GM23338 (cell line): ENCODE measurements around the gene AFAP1L1. TPM values are rescaled to one million over a fixed set of nuclear protein-coding genes. Genes with fewer than 3 reads are reported as not detected.

Experiments
- ATAC-seq: fragments of 200-7000 bp; cut with Tn5 transposase; 3 replicates; pipeline ENCODE4 v1.9.1; 2020
- DNase-seq: peaks from one replicate; pipeline ENCODE4 v3.0.0-alpha.2; 2015; ENCODE audit warnings: low spot score
- H2AFZ ChIP-seq: fragments of 200-600 bp; sonication (generic); 2 replicates; pipeline ENCODE4 v1.8.0; 2016; ENCODE audit warnings: antibody characterized with exemption, mild to moderate bottlenecking, moderate library complexity
- H3F3A ChIP-seq: fragments of 200-600 bp; sonication (generic); replicated peaks from 2 replicates; pipeline ENCODE4 v1.8.0; 2017; ENCODE audit warnings: antibody characterized with exemption, mixed run types, low read depth
- H3K27ac ChIP-seq: fragments of 200-600 bp; sonication (generic); 2 replicates; pipeline ENCODE4 v1.6.1; 2016; ENCODE audit warnings: low read depth
- H3K27me3 ChIP-seq: fragments of 200-600 bp; sonication (generic); 2 replicates; pipeline ENCODE4 v1.8.0; 2016; ENCODE audit warnings: mild to moderate bottlenecking, mixed run types, moderate library complexity; ENCODE audit not compliant: insufficient read depth
- H3K36me3 ChIP-seq: fragments of 200-600 bp; sonication (generic); 2 replicates; pipeline ENCODE4 v1.8.0; 2016; ENCODE audit warnings: mild to moderate bottlenecking; ENCODE audit not compliant: insufficient read depth
- H3K4me1 ChIP-seq: fragments of 200-600 bp; sonication (generic); 2 replicates; pipeline ENCODE4 v1.8.0; 2016; ENCODE audit warnings: mild to moderate bottlenecking, moderate library complexity; ENCODE audit not compliant: insufficient read depth
- H3K4me2 ChIP-seq: fragments of 200-600 bp; sonication (generic); 2 replicates; pipeline ENCODE4 v1.7.1; 2017; ENCODE audit warnings: mixed run types
- H3K4me3 ChIP-seq: fragments of 200-600 bp; sonication (generic); 2 replicates; pipeline ENCODE4 v1.6.1; 2016; ENCODE audit warnings: mixed run types
- H3K79me2 ChIP-seq: fragments of 200-600 bp; sonication (generic); replicated peaks from 2 replicates; pipeline ENCODE4 v1.8.0; 2017; ENCODE audit warnings: mild to moderate bottlenecking; ENCODE audit not compliant: insufficient read depth
- H3K9me2 ChIP-seq: fragments of 200-600 bp; sonication (generic); 2 replicates; pipeline ENCODE4 v1.8.0; 2017; ENCODE audit not compliant: insufficient read depth
- H4K20me1 ChIP-seq: fragments of 200-600 bp; sonication (generic); replicated peaks from 2 replicates; pipeline ENCODE4 v1.8.0; 2017; ENCODE audit warnings: mild to moderate bottlenecking; ENCODE audit not compliant: insufficient read depth
- H3K27ac Mint-ChIP-seq: 2 replicates; pipeline ENCODE4 v1.8.0; 2020; ENCODE audit warnings: inconsistent platforms, mild to moderate bottlenecking, moderate library complexity, mixed read lengths
- H3K27me3 Mint-ChIP-seq: 3 replicates; pipeline ENCODE4 v1.8.0; 2022; ENCODE audit warnings: low read depth, mild to moderate bottlenecking, moderate library complexity, mixed read lengths, inconsistent platforms; ENCODE audit not compliant: insufficient read depth, poor library complexity
- H3K36me3 Mint-ChIP-seq: 3 replicates; pipeline ENCODE4 v1.8.0; 2021; ENCODE audit warnings: low read depth, mild to moderate bottlenecking, inconsistent platforms, moderate library complexity, mixed read lengths
- H3K4me1 Mint-ChIP-seq: 3 replicates; pipeline ENCODE4 v1.8.0; 2020; ENCODE audit warnings: mild to moderate bottlenecking, inconsistent platforms, mixed read lengths
- H3K4me3 Mint-ChIP-seq: 3 replicates; pipeline ENCODE4 v1.8.0; 2021; ENCODE audit warnings: moderate library complexity, mild to moderate bottlenecking, inconsistent platforms, mixed read lengths
- H3K9me3 Mint-ChIP-seq: 3 replicates; pipeline ENCODE4 v1.8.0; 2020; ENCODE audit warnings: moderate library complexity, mild to moderate bottlenecking, inconsistent platforms, mixed read lengths
- CTCF ChIP-seq, 2 experiments: fragments of 200-600 bp in 1 of 2; sonication (generic) in 1 of 2; conservative IDR thresholded peaks; 2 replicates each; pipeline versions ENCODE4 v1.5.1 to v1.6.1; 2016 to 2017; ENCODE audit warnings: antibody characterized with exemption in 2 of 2, low read depth in 2 of 2, mild to moderate bottlenecking in 2 of 2, moderate library complexity in 1 of 2
- EZH2 ChIP-seq: fragments of 200-600 bp; sonication (generic); IDR thresholded peaks from one replicate; pipeline ENCODE4 v1.8.0; 2017; ENCODE audit warnings: antibody characterized with exemption, mild to moderate bottlenecking, low read depth; ENCODE audit not compliant: unreplicated experiment
- JUNB ChIP-seq: IDR thresholded peaks from one replicate; pipeline ENCODE4 v1.6.1; 2016; ENCODE audit warnings: antibody characterized with exemption; ENCODE audit not compliant: unreplicated experiment
- NANOG ChIP-seq: IDR thresholded peaks from 2 replicates; pipeline ENCODE4 v1.6.1; 2016; ENCODE audit warnings: antibody characterized with exemption, borderline replicate concordance
- POLR2AphosphoS5 ChIP-seq: IDR thresholded peaks from 2 replicates; pipeline ENCODE4 v1.6.1; 2016; ENCODE audit warnings: antibody characterized with exemption, low read depth
- STAT1 ChIP-seq: IDR thresholded peaks from one replicate; pipeline ENCODE4 v1.6.1; 2016; ENCODE audit warnings: antibody characterized with exemption; ENCODE audit not compliant: unreplicated experiment
- ZNF114 ChIP-seq: fragments of 250-450 bp; sonication (Bioruptor Pico); IDR thresholded peaks from 2 replicates; pipeline ENCODE4 v1.5.0; 2020; ENCODE audit warnings: mild to moderate bottlenecking, moderate library complexity
- ZNF331 ChIP-seq: fragments of 250-450 bp; sonication (Bioruptor Pico); IDR thresholded peaks from 2 replicates; pipeline ENCODE4 v1.5.0; 2020; ENCODE audit warnings: low read depth, mild to moderate bottlenecking, moderate library complexity
- polyA plus RNA-seq: library from polyadenylated mRNA; unstranded; fragments of >200 nt; fragmentation: Nextera tagmentation; extraction: Ambion mirVana; gene quantifications from 2 replicates; pipeline ENCODE4 v1.2.1, GENCODE V29; 2016
- total RNA-seq: library from RNA; depleted of rRNA; stranded (reverse); fragments of >200 nt; shearing (Covaris generic); gene quantifications from 2 replicates; pipeline ENCODE4 v1.2.3, GENCODE V29; 2014
- TF ChIP-seq, protein P1 (sequence below): IDR thresholded peaks from one replicate; pipeline ENCODE4 v1.6.1; 2018; ENCODE audit warnings: antibody characterized with exemption; ENCODE audit not compliant: unreplicated experiment
- TF ChIP-seq, protein P2 (sequence below): IDR thresholded peaks from 2 replicates; pipeline ENCODE4 v1.6.1; 2016; ENCODE audit warnings: antibody characterized with exemption

AFAP1L1 gene
- total and polyA plus RNA-seq, 2 experiments from 2014 or later, result 3.2 to 5.7 TPM

DNA sequence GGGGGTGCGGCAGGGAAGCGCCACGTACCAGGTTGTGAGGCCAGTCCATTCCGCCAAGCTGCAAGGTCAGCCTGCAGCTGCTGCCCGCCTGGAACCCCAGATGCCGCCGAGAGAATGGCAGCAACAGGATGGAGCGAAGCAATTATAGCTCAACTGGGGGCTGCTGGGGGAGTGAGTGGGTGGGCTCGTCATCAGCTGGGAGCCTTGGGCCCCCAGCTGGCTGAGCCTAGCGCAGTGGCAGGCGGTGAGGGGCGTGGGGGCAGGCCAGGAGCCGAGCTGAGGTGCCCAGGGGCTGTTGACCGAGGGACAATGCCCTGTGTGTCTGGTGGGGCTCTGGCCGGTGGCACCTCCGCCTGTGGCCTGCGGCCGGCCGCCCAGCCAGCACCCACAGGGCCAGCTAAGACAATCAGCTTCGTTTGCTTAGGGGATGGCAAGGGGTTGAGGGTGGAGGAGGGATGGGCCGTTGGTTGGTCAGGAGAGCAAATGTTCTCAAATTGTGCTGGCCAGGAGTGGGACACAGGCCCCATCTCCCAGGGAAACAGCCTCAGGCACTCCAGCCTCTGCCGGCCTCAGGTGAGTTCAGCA lies 107.6 kb downstream of the AFAP1L1 start, which contains the start of gene IL17B:
Gene IL17B (minus strand): TSS at position 116 of the 585 bp plus-strand sequence. CDS start 67 bp downstream, at position 49.
- no peaks in the 10 kb centered on the region; the same call in 2 of the 3 replicates for H3K36me3 Mint-ChIP-seq
- no peak within 1 kb of the TSS for H3K27ac ChIP-seq
- H3K36me3 ChIP-seq, result no peaks in the 10 kb centered on the region
- H3K9me2 ChIP-seq, result no peaks in the 10 kb centered on the region
- H3K27ac Mint-ChIP-seq, result no peak within 1 kb of the TSS
- no peaks in the 10 kb centered on the region for H4K20me1 ChIP-seq
- no peak within 1 kb of the TSS for H3K4me3 ChIP-seq
- TF ChIP-seq ZNF114, result no peak
- TF ChIP-seq POLR2AphosphoS5, result no peak
- no peak for TF ChIP-seq ZNF331 (CRISPR knock-in tag)
- TF ChIP-seq, protein P1, sequence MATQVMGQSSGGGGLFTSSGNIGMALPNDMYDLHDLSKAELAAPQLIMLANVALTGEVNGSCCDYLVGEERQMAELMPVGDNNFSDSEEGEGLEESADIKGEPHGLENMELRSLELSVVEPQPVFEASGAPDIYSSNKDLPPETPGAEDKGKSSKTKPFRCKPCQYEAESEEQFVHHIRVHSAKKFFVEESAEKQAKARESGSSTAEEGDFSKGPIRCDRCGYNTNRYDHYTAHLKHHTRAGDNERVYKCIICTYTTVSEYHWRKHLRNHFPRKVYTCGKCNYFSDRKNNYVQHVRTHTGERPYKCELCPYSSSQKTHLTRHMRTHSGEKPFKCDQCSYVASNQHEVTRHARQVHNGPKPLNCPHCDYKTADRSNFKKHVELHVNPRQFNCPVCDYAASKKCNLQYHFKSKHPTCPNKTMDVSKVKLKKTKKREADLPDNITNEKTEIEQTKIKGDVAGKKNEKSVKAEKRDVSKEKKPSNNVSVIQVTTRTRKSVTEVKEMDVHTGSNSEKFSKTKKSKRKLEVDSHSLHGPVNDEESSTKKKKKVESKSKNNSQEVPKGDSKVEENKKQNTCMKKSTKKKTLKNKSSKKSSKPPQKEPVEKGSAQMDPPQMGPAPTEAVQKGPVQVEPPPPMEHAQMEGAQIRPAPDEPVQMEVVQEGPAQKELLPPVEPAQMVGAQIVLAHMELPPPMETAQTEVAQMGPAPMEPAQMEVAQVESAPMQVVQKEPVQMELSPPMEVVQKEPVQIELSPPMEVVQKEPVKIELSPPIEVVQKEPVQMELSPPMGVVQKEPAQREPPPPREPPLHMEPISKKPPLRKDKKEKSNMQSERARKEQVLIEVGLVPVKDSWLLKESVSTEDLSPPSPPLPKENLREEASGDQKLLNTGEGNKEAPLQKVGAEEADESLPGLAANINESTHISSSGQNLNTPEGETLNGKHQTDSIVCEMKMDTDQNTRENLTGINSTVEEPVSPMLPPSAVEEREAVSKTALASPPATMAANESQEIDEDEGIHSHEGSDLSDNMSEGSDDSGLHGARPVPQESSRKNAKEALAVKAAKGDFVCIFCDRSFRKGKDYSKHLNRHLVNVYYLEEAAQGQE, result no peak
- TF ChIP-seq, protein P2, sequence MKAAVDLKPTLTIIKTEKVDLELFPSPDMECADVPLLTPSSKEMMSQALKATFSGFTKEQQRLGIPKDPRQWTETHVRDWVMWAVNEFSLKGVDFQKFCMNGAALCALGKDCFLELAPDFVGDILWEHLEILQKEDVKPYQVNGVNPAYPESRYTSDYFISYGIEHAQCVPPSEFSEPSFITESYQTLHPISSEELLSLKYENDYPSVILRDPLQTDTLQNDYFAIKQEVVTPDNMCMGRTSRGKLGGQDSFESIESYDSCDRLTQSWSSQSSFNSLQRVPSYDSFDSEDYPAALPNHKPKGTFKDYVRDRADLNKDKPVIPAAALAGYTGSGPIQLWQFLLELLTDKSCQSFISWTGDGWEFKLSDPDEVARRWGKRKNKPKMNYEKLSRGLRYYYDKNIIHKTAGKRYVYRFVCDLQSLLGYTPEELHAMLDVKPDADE, result no peak
- no peak for TF ChIP-seq STAT1
- TF ChIP-seq NANOG, result no peak
- no peak for TF ChIP-seq JUNB
- no peak for TF ChIP-seq CTCF (conservative IDR thresholded peaks at IDR 0.05; ENCODE audit: low read depth in 2 of 2)
- no peak for TF ChIP-seq EZH2
- 0 out of 2 replicates have a peak within 1 kb of the TSS, but pooled peaks have one; percentile 32 for H2AFZ ChIP-seq
- H3K79me2 ChIP-seq, result no peaks in the 10 kb centered on the region
- no peak within 1 kb of the TSS; the same call in 2 of the 3 replicates for H3K4me3 Mint-ChIP-seq
- no peaks in the 10 kb centered on the region for H3K4me1 ChIP-seq
- no peak within 1 kb of the TSS for H3K4me2 ChIP-seq
- no peak for DNase-seq
- no peaks in the 10 kb centered on the region for H3K9me3 Mint-ChIP-seq
- H3K27me3 ChIP-seq, result no peaks in the 10 kb centered on the region
- no peaks in the 10 kb centered on the region for H3F3A ChIP-seq
- peaks cover 19% of the 10 kb centered on the region for H3K4me1 Mint-ChIP-seq
- no peak for ATAC-seq
- peaks cover 4% of the 10 kb centered on the region for H3K27me3 Mint-ChIP-seq
